Myometrial cell (primary cell): Measurements from ENCODE around the gene FOXN3. TPM values are rescaled to one million over a fixed set of nuclear protein-coding genes. Genes with fewer than 3 reads are reported as not detected.

ENCODE experiments used
- total RNA-seq: library from RNA; depleted of rRNA; stranded (reverse); fragments of >200 nt; gene quantifications from 2 replicates; pipeline ENCODE4 v1.2.3, GENCODE V29; 2015

The FOXN3 gene
- total RNA-seq, result 11.3 and 11.5 TPM in 2 replicates

GRCh38 chr14:89417091-89417464 lies at the start of gene FOXN3:
TSS of gene FOXN3 (minus strand) at chr14:89417233. CDS start at chr14:89412476, 4,757 bp downstream.

